ENCODE results near the gene TTYH2.

DNA sequence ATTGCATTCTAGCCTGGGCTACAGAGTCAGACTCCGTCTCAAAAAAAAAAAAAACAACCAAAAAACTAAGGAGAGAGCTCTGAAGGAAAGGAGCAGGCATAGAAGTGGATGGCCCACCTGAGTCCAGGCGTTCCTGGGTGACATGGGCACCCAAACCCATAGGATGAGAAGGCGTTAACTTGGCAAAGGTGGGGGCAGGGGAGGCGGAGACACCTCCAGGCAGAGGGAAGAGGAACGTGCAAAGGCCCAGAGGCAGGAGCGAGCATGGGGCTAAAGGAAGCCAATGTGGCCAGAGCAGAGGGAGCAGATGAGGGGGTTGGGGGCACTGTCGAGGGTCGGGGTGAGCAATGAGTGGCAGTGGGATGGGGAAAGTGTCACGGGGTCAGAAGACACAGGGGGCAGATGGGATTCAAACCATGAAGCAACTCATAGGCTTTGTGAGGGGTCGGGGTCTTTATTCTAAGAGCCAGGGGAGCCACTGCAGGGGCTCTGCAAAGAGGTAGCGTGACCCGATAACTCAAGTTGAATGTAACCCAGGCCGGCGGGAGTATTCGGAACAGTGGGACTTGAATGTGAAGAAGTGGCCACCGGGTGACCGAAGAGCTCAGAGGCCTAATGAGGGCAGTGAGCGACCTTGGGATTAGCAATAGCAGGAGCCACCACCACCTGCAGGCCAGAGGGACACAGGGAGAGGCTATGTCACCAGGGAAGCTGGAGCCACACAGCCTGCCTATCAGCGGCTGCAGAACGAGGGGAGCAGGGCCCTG lies 11.8 kb downstream of the TTYH2 start:
- TF ChIP-seq, protein P1, sequence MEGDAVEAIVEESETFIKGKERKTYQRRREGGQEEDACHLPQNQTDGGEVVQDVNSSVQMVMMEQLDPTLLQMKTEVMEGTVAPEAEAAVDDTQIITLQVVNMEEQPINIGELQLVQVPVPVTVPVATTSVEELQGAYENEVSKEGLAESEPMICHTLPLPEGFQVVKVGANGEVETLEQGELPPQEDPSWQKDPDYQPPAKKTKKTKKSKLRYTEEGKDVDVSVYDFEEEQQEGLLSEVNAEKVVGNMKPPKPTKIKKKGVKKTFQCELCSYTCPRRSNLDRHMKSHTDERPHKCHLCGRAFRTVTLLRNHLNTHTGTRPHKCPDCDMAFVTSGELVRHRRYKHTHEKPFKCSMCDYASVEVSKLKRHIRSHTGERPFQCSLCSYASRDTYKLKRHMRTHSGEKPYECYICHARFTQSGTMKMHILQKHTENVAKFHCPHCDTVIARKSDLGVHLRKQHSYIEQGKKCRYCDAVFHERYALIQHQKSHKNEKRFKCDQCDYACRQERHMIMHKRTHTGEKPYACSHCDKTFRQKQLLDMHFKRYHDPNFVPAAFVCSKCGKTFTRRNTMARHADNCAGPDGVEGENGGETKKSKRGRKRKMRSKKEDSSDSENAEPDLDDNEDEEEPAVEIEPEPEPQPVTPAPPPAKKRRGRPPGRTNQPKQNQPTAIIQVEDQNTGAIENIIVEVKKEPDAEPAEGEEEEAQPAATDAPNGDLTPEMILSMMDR (IDR thresholded peaks at IDR 0.05), result no peak
- TF ChIP-seq POLR2A (IDR thresholded peaks at IDR 0.05), result no peak

Measured in uterus (tissue), 2 donors.